GM19467 (cell line): ENCODE results near the gene SBF2.

Source experiments
- ATAC-seq: cut with Tn5 transposase; IDR thresholded peaks from one replicate; pipeline ENCODE4 v1.9.1; 2021; ENCODE audit warnings: mild to moderate bottlenecking, moderate library complexity; ENCODE audit not compliant: unreplicated experiment

The SBF2 gene

GRCh38 chr11:10302359-10302743 is 8.3 kb upstream of the SBF2 start:
- ATAC-seq, result no peak

DNA sequence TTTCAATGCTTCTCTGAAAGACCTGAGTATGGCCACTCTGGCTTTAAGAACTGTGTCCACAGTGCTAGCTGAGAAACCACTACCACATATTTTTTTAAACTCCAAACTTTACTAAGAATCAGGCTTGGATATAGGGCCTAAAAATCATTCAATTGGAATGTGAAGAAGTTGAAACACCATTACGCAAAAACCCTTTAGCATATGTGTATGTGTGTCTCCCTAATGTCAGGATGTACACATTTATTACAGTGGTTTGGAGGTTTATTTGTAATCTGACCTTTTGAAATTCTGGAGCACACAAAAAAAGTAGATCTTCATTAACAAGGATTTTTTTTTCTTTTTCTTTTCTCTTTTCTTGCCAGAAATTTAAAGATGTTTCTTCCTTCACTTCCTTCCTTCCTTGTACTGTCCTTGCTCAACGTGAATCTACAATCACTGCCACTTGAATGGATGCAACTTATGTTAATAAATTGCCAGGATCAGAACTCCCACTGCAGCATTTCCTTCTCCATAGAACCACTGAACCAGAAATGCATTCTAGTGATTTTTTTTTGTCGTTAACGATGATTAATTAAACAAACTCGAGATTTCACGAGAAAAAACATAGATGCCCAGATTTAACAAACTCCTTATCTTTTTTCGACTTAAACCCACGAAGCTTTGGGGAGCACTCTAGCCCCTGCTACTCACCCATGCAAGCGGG is 7.8 kb upstream of the SBF2 start:
- ATAC-seq, result no peak

- ATAC-seq, result peak; percentile 85
These were observed 4.3 kb upstream of the SBF2 start for GRCh38 chr11:10298342-10298741.

DNA sequence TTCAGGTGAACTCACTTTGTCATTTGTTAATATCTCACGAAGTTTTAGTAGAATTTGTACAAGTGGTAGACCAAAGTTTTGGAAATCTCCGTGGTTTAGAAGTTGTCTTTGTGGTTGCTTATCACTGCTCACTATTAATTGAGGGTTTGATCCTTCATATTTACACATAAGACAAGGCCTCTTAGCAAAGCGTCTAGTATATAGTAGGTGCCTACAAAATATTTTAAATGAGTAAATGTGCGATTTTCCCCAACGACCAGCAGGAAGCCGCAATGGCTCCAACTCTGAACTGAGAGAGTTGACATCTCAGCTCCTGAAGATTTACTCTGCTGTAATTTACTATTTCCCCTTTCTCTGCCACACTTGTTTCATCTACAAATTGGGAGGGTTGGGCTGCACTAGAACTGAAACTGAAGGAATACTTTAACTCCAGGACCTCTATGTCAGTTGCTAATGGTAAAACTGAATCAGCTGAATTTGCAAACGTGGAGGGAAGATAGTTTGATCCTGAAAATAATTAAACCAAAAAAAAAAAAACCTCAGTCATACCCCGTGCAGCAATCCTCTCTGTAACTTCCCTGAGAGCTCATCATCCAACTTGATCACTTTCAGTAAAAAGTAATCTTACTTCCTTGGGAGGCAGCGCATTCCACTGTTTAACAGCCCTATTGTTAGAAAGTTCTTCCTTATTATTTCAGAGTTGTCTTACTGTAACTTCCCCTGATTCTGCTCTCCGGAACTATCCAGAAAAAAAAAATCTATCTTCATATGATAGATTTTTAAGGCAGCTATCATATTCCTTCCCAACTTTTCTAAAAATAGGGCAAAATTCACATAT is 1.3 kb upstream of the SBF2 start:
- no peak for ATAC-seq

DNA sequence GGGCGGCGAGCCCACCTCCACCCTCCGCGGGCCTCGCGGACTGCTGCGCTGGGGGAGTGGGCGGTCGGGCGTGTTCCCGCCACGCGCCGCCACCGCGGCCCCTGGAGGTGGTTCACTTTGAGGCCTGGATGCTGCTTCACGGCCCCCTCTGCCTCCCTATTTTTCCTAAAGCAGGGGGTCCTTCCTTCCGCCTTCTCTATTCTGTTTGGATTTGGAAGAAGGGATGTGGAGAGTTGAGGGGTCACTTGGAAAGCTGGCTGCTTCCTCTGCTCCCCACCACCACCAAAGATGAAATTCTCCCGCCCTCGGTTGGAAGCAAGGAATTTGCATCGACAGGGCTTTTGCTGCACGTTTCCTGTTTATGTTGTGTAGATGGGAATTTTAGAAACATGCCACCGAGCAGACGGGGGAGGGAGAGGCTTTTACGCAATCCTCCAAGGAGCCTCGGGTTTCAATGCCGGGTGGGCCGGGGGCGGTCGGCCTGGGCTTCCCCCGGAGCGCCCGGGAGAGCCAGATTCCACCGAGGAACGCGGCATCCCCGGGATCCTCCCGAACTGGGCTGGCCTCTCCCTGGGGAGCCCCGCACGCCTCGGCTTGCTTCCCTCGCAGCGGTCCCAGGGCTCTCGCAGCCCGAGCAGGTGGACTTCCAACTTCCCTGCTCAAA is 403 bp upstream of the SBF2 start:
- ATAC-seq, result no peak

GRCh38 chr11:10291801-10292638 is 2.0 kb downstream of the SBF2 start:
- ATAC-seq, result no peak

- no peak for ATAC-seq
These were observed 4.1 kb downstream of the SBF2 start for GRCh38 chr11:10289765-10290380.

GRCh38 chr11:10288881-10289764 is 4.9 kb downstream of the SBF2 start:
- no peak for ATAC-seq

DNA sequence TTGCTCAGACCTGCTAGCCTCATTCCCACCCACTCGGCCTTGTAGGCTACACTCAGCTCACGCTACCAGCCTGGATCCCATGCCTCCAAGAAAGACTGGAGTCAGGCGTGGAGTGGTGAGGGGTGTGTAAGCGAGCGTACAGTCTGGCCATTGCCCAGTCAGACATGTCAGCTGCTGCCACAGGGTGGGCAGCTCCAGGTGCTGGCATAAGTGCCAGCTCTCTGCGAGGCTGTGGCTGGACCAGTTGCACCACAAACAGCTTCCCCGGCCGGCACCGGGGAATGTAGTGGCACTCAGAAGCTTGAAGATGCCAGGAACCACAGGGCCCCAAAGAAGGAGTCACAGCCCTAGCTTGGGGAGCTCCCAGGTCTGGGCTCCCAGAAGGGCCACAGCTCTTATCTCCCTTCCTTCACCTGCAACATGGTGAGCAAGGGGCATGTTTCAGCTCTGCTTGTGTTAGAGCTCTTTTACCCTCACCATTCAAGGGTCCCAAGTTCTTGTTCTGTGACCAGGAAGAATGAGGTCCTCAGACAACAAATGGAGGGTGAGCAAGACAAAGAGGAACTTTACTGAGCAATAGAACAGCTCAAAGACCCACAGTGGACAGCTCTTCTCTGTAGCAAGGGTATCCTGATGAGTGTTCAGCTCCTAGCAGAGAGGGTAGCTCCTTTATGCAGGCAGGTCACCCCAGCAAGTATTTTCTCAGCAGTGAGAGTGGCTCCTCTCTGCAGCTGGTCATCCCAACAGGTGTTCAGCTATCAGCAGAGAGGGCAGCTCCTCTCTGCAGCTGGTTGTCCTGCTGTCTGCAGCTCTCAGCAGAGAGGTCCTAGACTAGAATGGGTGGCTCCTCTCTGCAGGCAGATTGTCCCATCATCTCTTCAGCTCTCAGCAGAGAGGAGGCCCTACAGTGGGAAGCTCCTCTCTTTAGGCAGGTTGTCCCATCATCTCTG is 6.0 kb downstream of the SBF2 start:
- ATAC-seq, result no peak

GRCh38 chr11:10287140-10287539 is 6.9 kb downstream of the SBF2 start:
- ATAC-seq, result no peak

DNA sequence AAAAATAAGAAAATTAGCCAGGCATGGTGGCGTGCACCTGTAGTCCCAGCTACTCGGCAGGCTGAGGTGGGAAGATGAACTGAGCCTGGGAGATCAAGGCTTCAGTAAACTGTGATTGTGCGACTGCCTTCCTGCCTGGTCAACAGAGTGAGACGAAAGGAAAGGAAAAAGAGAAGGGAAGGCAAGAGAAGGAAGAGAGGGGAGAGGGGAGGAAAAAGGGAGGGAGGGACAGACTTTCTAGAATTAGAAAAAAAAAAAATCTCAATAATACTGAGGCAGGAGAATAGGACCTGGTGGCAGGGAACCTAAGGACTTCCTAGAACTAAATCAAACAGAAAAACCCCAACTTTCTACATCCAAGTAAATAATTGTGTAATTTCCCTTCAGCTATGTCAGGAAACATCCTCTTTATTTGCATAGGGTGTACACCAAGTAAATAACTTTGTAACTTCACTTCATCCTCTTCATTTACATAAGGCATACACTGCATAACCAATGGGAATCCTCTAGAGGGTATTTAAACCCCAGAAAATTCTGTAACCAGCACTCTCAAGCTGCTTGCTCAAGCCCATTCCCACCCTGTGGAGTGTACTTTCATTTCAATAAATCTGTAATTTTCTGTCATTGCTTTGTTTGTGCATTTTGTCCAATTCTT is 8.7 kb downstream of the SBF2 start:
- no peak for ATAC-seq

- ATAC-seq, result no peak
These were observed 10.0 kb downstream of the SBF2 start for GRCh38 chr11:10283991-10284390.

- no peak for ATAC-seq
These were observed 11.9 kb downstream of the SBF2 start for GRCh38 chr11:10282117-10282516.

- no peak for ATAC-seq
These were observed 18.3 kb downstream of the SBF2 start for GRCh38 chr11:10275714-10276113.

- no peak for ATAC-seq
These were observed 19.3 kb downstream of the SBF2 start for GRCh38 chr11:10274726-10275125.

DNA sequence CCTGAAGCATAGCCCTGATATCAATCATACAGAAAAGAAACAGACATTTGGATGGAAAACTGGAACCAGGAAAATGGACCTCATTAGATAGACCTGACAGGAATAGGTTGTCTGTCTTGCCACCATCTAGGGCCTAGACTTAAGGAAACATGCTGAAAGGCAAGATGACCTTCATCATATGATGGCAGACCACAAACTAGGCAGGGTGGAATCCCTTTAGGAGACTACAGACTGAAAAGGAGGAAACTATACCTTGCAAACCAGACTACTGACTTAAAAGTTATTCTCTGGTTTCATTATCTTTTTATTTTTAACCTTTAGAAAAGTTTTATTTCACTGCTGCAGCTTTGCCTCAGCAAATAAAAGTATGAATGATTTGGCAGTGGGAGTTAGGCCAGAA is 20.3 kb downstream of the SBF2 start:
- ATAC-seq, result no peak

- ATAC-seq, result no peak
These were observed 21.9 kb downstream of the SBF2 start for GRCh38 chr11:10272132-10272531.
